HG03103 (cell line): Measurements from ENCODE around the gene MEAF6.
A peak's percentile ranks its signal among the peaks of the same experiment; 100 is the strongest.

ENCODE experiments used
- ATAC-seq: cut with Tn5 transposase; IDR thresholded peaks from one replicate; pipeline ENCODE4 v1.9.1; 2021; ENCODE audit warnings: low read depth; ENCODE audit not compliant: unreplicated experiment

MEAF6 gene

DNA sequence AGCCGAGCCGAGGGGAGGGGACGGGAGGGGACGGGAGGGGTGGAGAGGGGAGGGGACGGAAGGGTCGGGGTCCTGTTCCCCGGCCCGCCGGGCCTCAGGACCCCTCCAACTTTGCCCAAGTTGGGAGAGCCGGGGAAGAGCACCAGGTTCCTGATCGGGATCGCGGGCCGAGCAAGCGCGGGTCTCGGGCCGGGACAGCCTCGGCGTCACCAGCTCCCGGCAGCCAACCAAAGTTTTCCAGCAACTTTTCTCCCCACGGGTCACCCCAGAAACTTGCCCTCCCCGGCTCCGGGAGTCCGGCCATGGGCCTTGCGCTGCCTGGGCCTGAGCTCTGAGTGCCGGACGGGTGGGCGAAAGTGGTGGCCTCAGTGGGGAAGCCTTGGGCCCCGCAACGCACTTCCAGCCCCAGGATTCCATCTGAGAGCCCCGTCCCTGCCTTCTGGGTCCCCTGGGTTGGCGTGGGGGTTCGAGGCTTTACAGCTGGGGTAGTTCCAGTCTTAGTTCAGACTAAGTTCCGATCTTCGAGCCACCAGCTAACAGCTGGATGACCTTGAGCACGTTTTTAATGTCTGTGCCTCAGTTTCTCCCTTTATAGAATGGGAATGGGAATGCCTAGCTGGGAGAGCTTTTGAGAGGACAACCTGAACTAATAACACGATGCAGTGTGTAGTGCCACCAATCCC lies 39.7 kb downstream of the MEAF6 start:
- ATAC-seq: no peak

DNA sequence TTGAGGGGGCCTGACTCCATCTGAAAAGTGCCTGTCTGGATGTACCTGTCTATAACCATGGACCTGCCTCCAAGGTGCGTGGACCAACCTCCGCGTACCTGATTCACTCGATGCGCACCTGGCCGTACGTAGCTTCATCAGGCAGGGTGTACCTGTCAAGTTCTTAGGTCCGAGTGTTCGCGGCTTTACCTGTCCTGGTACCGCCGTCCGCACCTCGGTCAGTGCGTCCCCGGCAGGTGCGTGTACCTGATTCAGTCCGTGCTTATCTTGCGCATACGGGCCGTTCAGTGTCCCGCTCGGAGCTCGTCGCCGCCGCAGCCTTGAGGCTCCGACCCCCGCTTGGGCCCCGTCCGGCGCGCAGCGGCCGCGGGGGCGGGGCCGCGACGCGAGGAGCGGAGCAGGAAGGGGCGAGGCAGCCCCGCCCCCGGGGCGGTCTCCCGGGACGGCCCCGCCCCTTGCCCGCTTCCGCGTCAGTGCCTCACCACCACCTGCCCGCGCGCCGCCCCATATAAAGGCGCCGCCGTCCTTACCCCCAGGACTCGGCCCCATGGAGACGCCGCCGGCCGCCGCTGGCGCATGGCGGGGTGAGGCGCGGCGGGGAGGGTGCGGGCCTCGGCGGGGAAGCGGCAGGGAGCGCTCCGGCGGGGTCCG lies 40.4 kb downstream of the MEAF6 start, which contains the start of gene ZC3H12A:
TSS of gene ZC3H12A (plus strand) at position 535 of the 651 bp plus-strand sequence. CDS start 917 bp downstream, outside the sequence.
- peak; percentile 57 for ATAC-seq

DNA sequence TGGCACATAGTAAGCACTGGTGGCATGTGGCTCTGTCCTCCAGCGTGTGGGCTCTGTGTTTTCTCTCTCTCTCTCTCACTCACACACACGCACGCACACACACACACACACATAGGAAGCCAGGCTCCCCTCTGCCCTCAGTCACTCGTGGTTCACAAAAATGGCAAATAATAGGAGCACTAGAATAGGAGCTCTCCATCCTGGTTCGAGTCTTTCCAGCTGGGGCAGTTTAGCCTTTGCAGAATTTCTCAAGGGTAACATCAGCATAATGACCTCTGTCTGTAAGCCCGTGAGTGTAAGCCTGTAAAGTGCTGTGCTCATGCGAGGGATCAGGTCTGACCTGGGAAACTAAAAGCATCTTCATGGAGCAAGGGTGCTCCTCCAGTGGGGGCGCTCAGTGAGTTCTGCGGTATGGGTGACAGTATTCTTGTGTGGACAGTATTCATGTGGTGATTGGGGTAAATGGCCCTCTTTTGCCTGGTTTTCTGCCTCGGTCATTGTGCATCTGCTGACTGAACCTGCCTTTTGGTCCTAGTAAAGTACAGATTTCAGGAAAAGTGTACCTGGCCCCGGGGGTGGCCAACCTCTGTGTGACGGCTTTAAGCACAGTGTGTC lies 41.0 kb downstream of the MEAF6 start:
- ATAC-seq: no peak

DNA sequence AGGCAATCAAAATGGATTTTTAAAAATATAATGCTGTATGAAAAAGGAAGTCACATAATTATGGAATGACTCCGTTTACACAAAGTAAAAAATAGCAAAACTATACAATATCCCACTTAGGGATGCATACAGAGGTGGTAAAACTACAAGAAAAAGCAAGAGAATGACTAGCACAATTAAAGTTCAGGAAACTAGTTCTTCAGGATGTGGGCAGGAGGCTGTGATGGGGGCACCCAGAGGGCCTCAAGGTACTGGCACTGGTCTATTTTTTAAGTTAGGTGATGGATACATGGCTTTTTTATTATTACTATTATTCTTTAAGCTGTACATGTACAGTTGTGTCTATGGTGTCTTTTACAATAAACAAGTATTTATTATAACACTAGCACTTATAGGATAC lies 41.6 kb downstream of the MEAF6 start:
- no peak for ATAC-seq

DNA sequence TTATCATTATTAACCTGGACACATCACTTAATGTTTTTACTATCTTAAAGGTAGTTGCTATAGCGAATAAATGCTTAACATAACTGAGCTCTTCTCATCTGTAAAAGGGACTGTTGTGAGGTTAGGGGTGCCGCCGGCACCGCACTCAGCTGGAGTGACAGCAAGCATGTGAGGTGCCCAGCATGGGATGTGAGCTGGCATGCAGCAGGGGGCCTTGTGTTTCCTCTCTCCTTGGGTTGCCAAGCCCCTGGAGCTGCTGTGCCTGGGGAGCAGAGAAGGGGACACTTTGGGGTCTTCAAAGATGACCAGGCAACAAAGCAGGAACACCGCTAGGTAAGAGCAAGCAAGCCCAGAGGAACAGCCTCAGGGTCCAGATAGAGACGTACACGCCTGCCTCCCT lies 42.3 kb downstream of the MEAF6 start:
- ATAC-seq: no peak

DNA sequence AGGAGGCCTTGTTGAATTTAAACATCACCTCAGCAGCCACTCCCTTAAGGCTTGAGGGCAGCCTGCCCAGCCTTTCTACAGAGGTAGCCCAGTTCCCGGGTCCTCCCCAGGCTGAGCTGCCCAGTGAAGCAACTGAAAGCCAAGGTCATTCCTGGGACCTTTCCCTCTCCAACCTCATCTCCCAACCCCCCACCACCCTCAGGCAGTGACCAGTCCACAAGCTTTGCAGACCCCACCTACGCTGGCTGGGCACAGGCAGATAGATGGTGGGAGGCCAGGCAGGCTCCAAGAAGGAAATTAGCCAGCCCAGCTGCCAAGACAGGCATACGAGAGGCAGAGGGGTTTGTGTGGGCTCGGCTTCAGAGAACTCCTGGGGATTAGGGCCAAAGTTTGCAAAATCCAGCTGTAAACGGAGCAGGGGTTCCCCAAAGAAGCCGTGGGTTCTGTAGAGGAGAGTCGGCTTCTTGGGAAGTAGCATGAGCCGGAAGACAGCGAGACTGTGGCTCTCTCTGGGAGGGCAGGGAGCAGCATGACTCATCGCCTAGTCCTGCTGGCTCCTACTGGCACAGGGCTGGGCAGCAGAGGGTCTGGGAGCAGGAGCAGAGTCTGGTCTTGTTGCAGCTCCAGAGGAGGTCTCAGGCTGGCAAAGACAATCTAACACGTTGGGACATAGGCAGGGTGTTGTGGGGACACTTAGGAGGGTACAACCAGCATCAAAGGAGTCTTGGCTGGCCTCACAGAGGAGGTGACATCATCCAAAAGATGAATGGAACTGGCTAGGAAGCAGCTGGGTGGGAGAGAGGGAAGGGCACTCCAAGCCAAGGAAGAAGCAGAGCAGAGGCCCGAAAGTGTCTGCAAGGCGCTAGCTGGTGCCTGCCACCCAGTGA lies 43.0 kb downstream of the MEAF6 start:
- ATAC-seq: no peak

DNA sequence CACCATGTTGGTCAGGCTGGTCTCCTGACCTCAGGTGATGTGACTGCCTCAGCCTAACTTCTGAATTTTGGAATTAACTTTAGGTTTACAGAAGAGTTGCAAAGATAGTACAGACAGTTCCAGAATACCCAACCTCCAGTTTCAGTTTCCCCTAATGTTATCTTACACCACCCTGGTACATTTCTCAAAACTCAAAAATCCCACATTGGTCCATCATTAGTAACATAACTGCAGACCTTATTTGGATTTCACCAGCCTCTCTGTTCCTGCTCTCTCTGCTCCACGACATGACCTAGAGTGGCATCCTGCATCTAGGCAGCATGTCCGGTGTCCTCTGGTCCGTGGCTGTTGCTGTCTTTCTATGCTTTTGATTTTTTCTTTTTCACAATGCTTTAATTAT lies 45.2 kb downstream of the MEAF6 start:
- ATAC-seq: no peak

DNA sequence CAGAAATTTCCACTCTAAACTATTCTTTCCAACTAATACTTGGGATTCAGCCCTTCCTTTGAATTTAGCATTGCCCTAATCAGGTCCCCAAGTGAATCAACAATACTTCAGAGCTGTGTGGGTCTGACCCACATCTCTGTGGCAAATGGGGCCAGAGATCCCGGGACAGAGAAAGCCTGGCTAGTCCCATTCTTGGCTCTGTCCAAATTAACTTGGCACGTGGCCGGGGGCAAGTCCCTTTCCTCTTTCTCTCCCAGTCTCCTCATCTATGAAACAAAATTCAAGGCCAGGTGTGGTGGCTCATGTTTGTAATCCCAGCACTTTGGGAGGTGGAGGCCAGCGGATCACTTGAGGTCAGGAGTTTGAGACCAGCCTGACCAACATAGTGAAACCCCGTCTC lies 46.5 kb downstream of the MEAF6 start:
- no peak for ATAC-seq

DNA sequence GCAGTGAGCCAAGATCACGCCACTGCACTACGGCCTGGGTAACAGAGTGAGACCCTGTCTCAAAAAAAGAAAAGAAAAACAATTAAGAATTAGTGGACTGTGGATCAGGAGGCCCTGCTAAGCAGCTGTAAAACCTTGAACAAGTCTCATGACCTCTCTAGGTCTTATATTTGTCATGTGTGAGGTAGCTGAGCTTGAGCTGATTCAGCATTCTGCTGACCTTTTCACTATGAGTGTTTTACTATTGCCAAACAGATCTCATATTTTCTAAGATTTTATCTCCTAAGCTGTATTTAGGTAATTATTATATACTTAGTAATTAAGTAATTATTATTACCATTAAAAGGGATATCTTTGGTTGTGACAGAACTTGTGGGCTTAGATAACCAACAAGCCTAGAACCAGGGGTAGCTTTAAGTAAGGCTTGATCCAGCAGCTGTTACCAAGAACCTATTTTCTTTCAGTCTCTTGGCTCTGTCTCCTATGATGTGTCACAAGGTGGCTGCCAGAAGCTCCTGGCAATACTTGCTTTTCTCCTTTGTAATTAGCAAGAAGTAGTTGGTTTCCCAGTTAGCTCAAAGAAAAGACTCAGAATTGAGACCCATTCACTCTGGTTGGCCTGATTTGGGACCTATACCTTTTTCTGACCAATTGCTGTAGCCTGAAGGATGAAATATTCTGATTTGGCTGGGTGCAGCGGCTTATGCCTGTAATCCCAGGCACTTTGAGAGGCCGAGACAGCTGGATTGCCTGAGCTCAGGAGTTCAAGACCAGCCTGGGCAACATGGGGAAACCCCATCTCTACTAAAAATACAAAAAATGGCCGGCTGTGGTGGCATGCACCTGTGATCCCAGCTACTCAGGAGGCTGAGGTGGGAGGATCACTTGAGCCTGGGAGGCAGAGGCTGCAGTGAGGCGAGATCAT lies 48.7 kb downstream of the MEAF6 start:
- no peak for ATAC-seq

DNA sequence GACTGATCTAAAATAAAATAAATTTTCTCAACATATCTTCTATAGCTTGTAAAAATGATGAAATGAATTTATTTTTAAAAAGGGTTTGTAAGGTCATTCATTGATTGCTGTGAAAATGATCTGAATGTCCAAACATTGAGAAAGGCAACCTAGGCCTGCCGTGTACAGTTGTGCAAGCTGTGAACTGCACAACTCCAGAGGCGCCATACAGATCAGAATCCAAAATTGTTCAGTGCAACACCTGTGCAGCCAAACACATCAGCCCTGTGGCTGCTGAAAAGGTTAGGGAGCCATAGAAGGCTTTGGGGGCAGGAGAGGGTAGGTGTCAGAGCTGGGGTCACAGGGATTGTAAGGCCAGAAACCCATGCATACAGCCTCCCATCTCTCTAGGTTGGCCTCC lies 50.1 kb downstream of the MEAF6 start:
- ATAC-seq: no peak

DNA sequence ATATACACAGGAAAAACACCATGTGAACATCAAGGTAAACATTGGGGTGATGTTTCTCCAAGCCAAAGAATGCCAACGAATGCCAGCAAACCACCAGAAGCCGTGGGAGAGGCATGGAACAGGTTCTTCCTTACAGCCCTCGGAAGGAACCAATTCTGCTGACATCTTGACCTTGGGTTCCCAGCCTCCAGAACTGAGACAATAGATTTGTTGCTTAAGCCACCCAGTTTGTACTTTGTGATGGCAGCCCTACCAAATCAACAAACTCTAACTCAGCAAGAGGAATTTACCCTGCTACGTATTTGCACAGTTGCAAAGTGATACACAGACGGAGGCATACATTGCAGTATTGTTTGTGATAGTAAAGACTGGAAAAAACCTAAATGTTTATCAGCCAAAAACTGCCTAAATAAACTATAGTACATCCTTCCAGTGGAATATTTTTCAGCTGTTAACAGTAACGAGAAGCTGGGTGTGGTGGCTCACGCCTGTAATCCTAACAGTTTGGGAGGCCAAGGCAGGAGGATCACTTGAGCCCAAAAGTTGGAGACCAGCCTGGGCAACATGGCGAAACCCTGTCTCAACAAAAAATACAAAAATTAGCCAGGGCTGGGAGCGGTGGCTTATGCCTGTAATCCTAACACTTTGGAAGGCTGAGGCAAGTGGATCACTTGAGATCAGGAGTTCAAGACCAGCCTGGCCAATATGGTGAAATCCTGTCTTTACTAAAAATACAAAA lies 52.7 kb downstream of the MEAF6 start:
- no peak for ATAC-seq

DNA sequence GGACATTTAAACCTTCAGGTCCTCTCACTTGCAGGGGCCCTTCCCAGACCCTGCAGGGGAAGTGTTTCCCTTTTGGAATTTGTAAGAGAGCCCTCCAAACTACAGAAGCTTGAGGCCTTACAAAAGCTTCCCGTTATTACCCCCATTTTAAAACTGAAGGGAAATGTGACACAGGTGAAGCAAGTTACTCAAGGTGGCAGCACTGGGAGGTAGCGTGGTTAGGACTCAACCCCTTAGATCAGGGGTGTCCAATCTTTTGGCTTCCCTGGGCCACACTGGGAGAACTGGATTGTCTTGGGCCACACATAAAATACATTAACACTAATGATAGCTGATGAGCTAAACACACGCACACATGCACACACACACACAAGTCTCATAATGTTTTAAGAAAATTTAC lies 56.0 kb downstream of the MEAF6 start:
- no peak for ATAC-seq

DNA sequence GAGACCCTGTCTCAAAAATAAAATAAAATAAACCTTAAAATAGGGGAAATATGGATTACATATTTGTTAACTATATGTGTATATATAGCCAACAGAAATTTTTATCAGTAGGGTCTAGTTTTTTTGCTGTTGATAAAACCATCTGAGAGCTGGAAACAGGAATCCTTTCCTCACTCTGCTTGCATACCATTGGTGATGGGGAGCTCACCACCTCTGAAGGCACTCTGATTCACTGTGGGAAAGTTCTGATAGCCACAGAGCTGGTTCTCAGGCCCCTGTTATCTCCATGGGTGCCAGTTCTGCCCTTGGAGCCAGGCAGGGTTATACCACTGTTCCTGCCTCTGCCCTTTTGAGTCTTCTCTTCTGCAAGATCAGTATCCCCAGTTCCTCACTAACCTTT lies 58.0 kb downstream of the MEAF6 start:
- ATAC-seq: no peak

DNA sequence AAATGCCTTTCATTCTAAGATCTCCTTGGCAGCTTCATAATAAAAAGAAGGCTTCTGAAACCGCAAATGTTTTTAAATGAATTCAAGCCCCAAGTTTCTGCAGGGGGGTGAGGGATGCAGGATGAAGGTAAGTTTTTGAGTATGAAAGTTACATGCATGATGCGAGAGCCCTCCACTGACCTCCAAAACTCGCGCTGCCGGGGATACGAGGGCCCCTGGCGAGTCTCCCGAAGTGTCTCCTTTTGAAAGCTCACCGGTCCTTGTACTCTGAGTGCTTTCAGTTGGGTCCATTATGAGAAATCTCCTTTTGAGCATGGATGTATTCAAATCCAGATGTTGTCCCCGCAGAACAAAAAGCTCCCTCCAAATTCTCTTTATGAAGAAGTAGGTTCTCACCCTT lies 59.0 kb downstream of the MEAF6 start:
- ATAC-seq: no peak

DNA sequence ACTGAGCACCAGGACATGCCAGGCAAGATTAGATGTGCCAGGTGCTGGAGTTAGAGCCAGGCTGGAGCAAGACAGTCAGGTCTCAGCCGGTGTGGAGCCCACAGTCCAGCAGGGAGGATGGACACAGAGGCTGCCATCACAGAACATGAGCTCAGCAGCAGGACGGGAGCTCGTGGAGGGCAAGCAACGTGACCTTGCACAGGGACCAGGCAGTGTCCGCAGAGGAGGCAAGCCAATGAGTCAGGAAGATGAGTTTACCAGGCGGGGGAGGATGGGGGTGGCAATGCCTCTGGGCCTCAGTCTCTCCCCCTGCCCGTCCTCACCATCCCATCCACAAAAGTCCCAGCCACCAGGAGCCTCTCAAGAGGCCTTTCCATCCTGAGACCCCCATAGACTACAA lies 60.9 kb downstream of the MEAF6 start:
- ATAC-seq: no peak

DNA sequence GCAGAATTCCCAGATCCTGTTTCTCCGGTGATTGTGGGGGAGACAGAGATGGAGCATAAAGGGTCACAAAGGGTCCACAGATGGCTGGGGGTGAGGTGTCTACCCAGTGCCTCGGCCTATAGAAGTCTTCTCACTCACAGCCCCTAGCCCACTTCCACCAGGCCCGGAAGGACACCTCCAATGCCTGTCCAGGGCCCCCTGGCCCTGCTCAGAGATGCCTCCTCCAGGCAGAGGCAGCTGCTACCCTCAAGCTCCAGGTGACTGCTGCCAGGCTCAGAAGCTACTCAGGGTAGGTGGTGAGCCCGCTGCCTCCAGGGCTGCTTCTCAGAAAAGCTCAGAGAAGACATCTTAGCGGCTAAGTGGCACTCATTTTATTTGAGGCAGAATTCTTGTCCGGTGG lies 62.1 kb downstream of the MEAF6 start:
- no peak for ATAC-seq

DNA sequence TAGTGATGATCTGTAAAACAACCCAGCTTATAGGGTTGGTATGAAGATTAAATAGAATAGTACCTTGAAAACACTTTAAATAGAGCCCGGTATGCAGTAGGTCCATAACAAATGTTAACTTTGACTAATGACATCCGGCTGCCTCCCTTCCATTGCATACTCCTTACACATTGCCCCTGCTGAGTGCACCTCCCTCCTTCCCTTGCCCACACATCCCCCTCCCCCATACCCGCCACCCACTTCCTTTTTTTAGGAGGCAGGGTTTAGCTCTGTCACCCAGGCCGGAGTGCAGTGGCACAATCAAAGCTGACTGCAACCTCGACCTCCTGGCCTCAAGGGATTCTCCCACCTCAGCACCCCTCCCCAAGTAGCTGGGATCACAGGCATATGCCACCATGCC lies 64.6 kb downstream of the MEAF6 start:
- ATAC-seq: no peak

DNA sequence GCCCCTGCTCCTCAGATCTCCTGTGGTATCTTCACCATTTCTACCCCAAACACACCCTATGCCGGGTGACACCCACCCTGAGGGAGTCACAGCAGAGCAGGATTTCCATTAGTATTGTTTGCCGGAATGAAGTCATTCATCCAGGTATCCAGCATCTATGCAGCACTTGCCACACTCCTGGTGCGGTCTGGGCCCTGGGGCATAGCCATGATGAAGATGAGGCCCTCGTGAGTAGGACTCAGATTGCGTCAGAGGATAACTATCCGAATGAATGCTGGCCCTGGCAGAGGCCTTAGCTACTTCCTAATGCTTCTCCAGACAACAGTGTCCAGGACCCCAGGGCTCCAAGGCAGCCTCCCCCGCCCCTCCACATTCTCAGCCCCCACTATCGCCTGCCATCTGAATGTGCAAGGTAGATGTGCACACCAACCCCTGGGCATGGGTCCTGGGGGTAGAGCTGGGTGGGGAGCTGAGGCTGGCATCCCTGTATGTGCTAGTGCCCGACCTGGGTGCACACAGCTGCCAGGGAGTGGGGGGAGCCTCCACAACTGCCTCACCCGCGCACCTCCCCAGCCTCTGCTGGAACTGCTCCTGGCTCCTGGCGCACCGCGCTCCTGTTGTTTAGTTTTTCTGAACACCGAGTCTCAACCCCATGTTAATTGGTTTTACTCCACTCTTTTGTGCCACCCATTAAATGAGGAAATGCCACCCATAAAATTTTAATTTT lies 65.7 kb downstream of the MEAF6 start:
- no peak for ATAC-seq

DNA sequence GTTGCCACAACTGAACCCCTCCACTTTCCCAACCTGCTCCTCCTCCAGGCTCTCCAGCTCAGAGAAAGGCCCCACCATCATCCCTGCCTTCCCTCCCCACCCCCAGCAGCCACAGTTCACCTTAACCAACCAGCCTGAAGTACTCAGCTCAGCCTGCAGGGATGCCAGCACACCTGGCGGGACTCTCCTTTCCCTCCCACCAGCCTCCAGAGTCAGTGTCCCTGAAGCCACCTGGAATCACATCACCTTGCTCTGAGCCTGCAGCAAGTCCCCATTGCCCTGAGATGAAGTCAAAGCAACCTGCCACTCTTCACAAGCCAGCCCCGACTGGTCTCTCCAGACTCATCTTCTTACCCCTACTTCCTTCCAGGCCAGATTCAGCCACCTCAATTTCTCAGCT lies 66.4 kb downstream of the MEAF6 start:
- no peak for ATAC-seq
